ENCODE data around the gene RTN4R. TPM values are rescaled to one million over a fixed set of nuclear protein-coding genes. Genes with fewer than 3 reads are reported as not detected.
A peak's percentile ranks its signal among the peaks of the same experiment; 100 is the strongest.
"Not testable (repeated sequence)": the region's sequence is repeated elsewhere in the genome, so short reads cannot be mapped to it uniquely, and the experiment has no call there.

Gene RTN4R
- 10 to 100 TPM; 12.8 to 17.7 TPM for total RNA-seq
- polyA plus RNA-seq (2013, experiment 1 of 2), result 28.2 TPM
- 24.1 TPM for polyA plus RNA-seq (2013, experiment 2 of 2)
- long read RNA-seq, experiment 1, transcript RTN4R-201 (2 exons, 2,157 nt), result major isoform, 9 of 13 reads
- long read RNA-seq, experiment 1, partial matches to known transcripts, result 0 of 13 reads
- long read RNA-seq, experiment 1, other reads (novel, unspliced or antisense), result 4 of 13 reads
- long read RNA-seq, experiment 2, transcript RTN4R-201 (2 exons, 2,157 nt), result major isoform, 30 of 33 reads
- long read RNA-seq, experiment 2, partial matches to known transcripts, result 0 of 33 reads
- long read RNA-seq, experiment 2, other reads (novel, unspliced or antisense), result 2 of 33 reads
- long read RNA-seq, experiment 3, partial matches to known transcripts, result 0 of 10 reads
- long read RNA-seq, experiment 3, other reads (novel, unspliced or antisense), result 5 of 10 reads
- long read RNA-seq, experiment 4, result 0 reads

DNA sequence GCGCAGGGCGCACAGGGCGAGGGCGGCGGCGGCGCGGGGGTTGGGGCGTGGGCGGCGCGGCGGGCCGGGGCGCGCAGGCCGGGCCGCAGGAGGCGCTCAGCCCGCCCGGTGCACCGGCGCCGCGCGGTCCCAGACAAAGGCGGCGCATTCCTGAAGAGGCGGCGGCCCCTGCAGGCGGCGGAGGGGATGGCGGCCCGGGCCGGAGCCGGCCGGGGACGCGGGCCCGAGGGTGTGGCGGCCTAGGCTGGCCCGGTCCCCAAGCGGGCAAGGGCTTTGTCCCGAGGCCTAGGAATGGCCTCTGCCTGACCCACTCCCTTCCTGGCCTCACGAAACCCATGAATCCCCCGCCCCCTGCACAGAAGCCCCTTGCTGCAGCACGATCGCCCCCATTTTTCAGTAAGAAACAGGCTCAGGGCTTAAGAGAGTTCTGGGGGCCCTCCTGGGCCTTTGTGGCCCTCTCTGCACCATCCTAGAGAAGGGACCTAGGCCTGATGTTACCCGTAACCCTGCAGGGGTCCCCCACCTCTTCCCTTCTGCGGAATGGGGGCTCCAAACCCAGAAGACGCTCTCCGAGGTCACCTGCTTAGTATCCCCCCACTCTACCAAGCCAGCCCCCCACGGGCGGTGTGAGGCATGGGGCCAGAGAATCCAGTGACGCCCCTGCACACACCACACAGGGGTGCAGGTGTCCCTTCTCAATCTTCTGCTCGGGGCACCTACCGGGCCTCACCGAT is at the start of gene RTN4R:
Gene RTN4R, minus strand, starts transcription at position 40 of the 734 bp plus-strand sequence. CDS start 226 bp downstream, outside the sequence.
- Histone ChIP-seq H3K27ac (ENCODE audit: low read depth, low read length) (peak within 1 kb of the TSS; percentile 76), H3K4me1 (ENCODE audit: control insufficient read depth, insufficient read depth, low read length) (no peaks in the 10 kb centered on the region), H3K4me3 (ENCODE audit: low read length) (peak within 1 kb of the TSS; percentile 73), H3K27me3 (ENCODE audit: control insufficient read depth, insufficient read depth, low read length, poor library complexity, severe bottlenecking) (no peaks in the 10 kb centered on the region), H3K9me3 (ENCODE audit: control insufficient read depth, low read length) (no peaks in the 10 kb centered on the region), H3K36me3 (ENCODE audit: control insufficient read depth, insufficient read depth, low read length) (no peaks in the 10 kb centered on the region), H3K9ac (ENCODE audit: extremely low read depth, low read length, poor library complexity, severe bottlenecking) (peak within 1 kb of the TSS; percentile 38)
- H3K4me1 Mint-ChIP-seq, result peaks cover 4% of the 10 kb centered on the region
- H3K9me3 Mint-ChIP-seq, result no peaks in the 10 kb centered on the region
- H3K27ac Mint-ChIP-seq, result peak within 1 kb of the TSS; percentile 70
- H3K27me3 Mint-ChIP-seq (ENCODE audit: insufficient read depth), result no peaks in the 10 kb centered on the region
- H3K4me3 Mint-ChIP-seq, result peak within 1 kb of the TSS; percentile 61
- DNase-seq, result peak; percentile 89
- TF ChIP-seq CTCF (conservative IDR thresholded peaks at IDR 0.05), result peak; percentile 75
- H3K36me3 Mint-ChIP-seq (ENCODE audit: low read depth), result no peaks in the 10 kb centered on the region
- 17 to 33% methylated on average over 12 to 55 of the region's 58 CpGs for WGBS, 2 experiments (ENCODE audit: insufficient coverage in 1 of 2, insufficient read length in 1 of 2)

DNA sequence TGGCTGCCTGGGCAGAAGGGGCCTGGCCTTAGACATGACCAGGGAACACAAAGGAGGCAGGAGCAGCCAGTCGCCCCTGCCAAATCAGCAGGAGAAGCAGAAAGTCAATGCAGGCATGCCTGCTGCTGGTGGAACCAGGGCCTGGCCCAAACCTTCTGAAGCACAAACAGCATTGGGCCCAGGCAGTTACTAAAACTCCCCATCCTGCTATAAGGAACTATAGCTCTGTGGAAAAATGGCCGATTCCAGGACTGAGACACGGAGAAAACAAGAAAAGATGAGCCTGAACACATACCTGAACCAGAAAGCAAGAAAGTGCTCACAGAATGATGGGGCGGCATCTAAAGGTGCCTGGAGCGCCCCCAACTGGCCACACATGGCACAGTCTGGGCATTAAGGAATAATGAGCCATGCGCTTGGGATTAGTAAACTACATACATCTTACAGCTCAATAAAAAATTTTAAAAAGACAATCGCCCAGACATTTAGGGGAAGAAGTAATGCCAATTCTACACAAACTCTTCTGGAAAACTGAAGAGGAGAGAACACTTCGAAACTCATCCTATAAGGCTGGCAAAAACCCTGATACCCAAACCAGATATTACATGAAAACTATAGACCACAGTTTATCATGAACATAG is 49.4 kb upstream of the RTN4R start:
- not testable (repeated sequence) for H3K27ac ChIP-seq (ENCODE audit: low read depth, low read length); H3K4me3 Mint-ChIP-seq; H3K27me3 ChIP-seq (ENCODE audit: control insufficient read depth, insufficient read depth, low read length, poor library complexity, severe bottlenecking); H3K36me3 ChIP-seq (ENCODE audit: control insufficient read depth, insufficient read depth, low read length); H3K27me3 Mint-ChIP-seq (ENCODE audit: insufficient read depth); H3K4me1 ChIP-seq (ENCODE audit: control insufficient read depth, insufficient read depth, low read length); H3K4me3 ChIP-seq (ENCODE audit: low read length); H3K9me3 Mint-ChIP-seq; H3K36me3 Mint-ChIP-seq (ENCODE audit: low read depth); H3K27ac Mint-ChIP-seq; H3K9me3 ChIP-seq (ENCODE audit: control insufficient read depth, low read length); H3K9ac ChIP-seq (ENCODE audit: extremely low read depth, low read length, poor library complexity, severe bottlenecking)
- WGBS, 2 experiments (ENCODE audit: insufficient coverage in 1 of 2, insufficient read length in 1 of 2), result 60 to 83% methylated on average over 1 to 3 of the region's 8 CpGs
- peak; percentile 52 for DNase-seq
- TF ChIP-seq CTCF (conservative IDR thresholded peaks at IDR 0.05), result peak; percentile 80
- H3K4me1 Mint-ChIP-seq, result peaks cover 25% of the 10 kb centered on the region

- Histone ChIP-seq H3K27ac (ENCODE audit: low read depth, low read length) (no peak overlapping the region), H3K4me3 (ENCODE audit: low read length) (no peak overlapping the region), H3K4me1 (ENCODE audit: control insufficient read depth, insufficient read depth, low read length) (peaks cover 8% of the 10 kb centered on the region), H3K36me3 (ENCODE audit: control insufficient read depth, insufficient read depth, low read length) (no peaks in the 10 kb centered on the region), H3K27me3 (ENCODE audit: control insufficient read depth, insufficient read depth, low read length, poor library complexity, severe bottlenecking) (no peaks in the 10 kb centered on the region), H3K9me3 (ENCODE audit: control insufficient read depth, low read length) (no peaks in the 10 kb centered on the region), H3K9ac (ENCODE audit: extremely low read depth, low read length, poor library complexity, severe bottlenecking) (no peak overlapping the region)
- Mint-ChIP-seq H3K27me3 (ENCODE audit: insufficient read depth) (no peaks in the 10 kb centered on the region), H3K36me3 (ENCODE audit: low read depth) (no peaks in the 10 kb centered on the region), H3K27ac (peak overlapping the region; percentile 48), H3K4me3 (no peak overlapping the region), H3K9me3 (no peaks in the 10 kb centered on the region), H3K4me1 (peaks cover 22% of the 10 kb centered on the region)
- 90 to 97% methylated on average over 6 to 8 of the region's 8 CpGs for WGBS, 2 experiments (ENCODE audit: insufficient coverage in 1 of 2, insufficient read length in 1 of 2)
- DNase-seq, result peak; percentile 33
- no peak for TF ChIP-seq CTCF (conservative IDR thresholded peaks at IDR 0.05)
Observed at GRCh38 chr22:20316844-20317401, 48.8 kb upstream of the RTN4R start.
